ENCODE data around the gene DTNB.

- TF ChIP-seq GATA2 (IDR thresholded peaks at IDR 0.05; ENCODE audit: low read depth, low read length): no peak
- no peak for TF ChIP-seq GATA3 (IDR thresholded peaks at IDR 0.05; ENCODE audit: low read depth, low read length)
Observed at GRCh38 chr2:25587361-25587760, 86.0 kb downstream of the DTNB start.
